ENCODE results near the gene ZBTB42. TPM values are rescaled to one million over a fixed set of nuclear protein-coding genes. Genes with fewer than 3 reads are reported as not detected.

The ZBTB42 gene
- total RNA-seq, 1 donor from 2014 or later = 6.9 TPM

DNA sequence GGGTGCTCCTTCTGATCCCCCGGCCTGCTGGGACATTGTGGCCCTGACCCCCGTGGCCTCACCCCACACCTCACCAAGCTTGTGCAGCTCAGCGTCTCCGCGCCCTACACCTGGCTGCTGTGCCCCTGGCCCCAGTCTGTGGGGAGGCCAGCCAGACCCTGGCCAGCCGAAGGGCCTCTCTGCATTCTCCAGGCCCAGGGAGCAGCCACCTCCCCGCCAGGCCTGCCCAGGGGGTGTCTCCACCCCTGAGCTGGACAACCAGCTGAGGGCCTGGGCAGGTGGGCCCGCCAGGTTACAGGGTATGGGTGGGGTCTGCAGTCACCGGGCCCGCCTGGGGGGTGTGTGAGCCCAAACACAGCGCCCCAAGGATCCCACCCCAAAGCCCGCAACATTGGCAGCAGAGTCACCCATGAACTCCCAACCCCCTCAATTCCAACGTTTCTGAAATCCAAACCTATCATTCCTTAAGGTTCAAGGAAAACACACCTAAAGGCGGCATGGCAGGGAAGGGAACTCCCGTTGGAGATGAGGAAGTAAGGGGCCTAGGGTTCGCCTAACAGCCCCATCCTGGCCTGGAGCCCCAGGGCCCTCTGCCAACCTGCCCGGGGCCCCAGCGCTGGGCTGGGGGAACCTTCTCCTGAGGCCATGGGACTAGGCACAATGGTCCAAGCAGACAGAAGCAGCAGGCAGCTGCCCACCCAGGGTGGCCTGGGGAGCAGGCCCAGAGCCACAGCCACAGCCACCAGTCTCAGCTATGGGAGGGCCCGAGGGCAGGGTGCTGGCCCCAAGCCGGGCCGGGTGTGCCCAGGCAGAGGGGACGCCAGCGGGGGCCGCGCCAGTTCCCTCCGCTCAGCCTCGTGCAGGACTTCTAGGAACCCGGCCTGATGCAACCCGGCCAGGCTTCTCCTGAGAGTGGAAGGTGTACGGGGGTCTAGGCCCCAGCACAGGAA, 13.9 kb upstream of the ZBTB42 start:
- Histone ChIP-seq H3K27me3 (ENCODE audit: insufficient read depth, low read length) (no peaks in the 10 kb centered on the region), H2AFZ (ENCODE audit: low read depth, low read length) (no peak overlapping the region), H3K4me2 (ENCODE audit: low read length) (no peak overlapping the region), H3K79me2 (ENCODE audit: insufficient read depth, low read length) (peaks cover 85% of the 10 kb centered on the region), H3K4me3 (ENCODE audit: insufficient read depth, low read depth, low read length) (no peak overlapping the region), H3K9me3 (ENCODE audit: insufficient read depth, low read depth, low read length) (no peaks in the 10 kb centered on the region), H3K4me1 (ENCODE audit: insufficient read depth, low read length) (no peaks in the 10 kb centered on the region), H4K20me1 (ENCODE audit: insufficient read depth, low read length) (peaks cover 96% of the 10 kb centered on the region), H3K36me3 (ENCODE audit: insufficient read depth, low read length) (no peaks in the 10 kb centered on the region), H3K27ac (ENCODE audit: low read depth, low read length) (no peak overlapping the region), H3K9ac (ENCODE audit: low read length) (no peak overlapping the region)
- H3K27ac Mint-ChIP-seq (ENCODE audit: unreplicated experiment) = no peak overlapping the region
- FAIRE-seq = no peak
- no peak overlapping the region for H3K4me3 Mint-ChIP-seq (ENCODE audit: unreplicated experiment)
- no peaks in the 10 kb centered on the region for H3K27me3 Mint-ChIP-seq (ENCODE audit: low read depth, unreplicated experiment)
- H3K9me3 Mint-ChIP-seq (ENCODE audit: unreplicated experiment) = no peaks in the 10 kb centered on the region
- TF ChIP-seq EZH2 (IDR thresholded peaks at IDR 0.05; ENCODE audit: insufficient read depth, low read length) = no peak
- no peak for TF ChIP-seq CTCF (IDR thresholded peaks at IDR 0.05; ENCODE audit: insufficient read depth, low read depth, low read length)
- DNase-seq (ENCODE audit: low read depth) = no peak
- peaks cover 5% of the 10 kb centered on the region for H3K36me3 Mint-ChIP-seq (ENCODE audit: low read depth, unreplicated experiment)
- H3K4me1 Mint-ChIP-seq (ENCODE audit: low read depth, unreplicated experiment) = peaks cover 5% of the 10 kb centered on the region

GRCh38 chr14:104787736-104788135, 13.2 kb upstream of the ZBTB42 start:
- FAIRE-seq = no peak

More at GRCh38 chr14:104787736-104788135, 13.2 kb upstream of the ZBTB42 start:
- no peak for DNase-seq (ENCODE audit: low read depth)
- no peaks in the 10 kb centered on the region for H3K27me3 Mint-ChIP-seq (ENCODE audit: low read depth, unreplicated experiment)
- H3K4me1 ChIP-seq (ENCODE audit: insufficient read depth, low read length) = no peaks in the 10 kb centered on the region
- no peak overlapping the region for H3K27ac Mint-ChIP-seq (ENCODE audit: unreplicated experiment)
- H2AFZ ChIP-seq (ENCODE audit: low read depth, low read length) = no peak overlapping the region
- H3K27me3 ChIP-seq (ENCODE audit: insufficient read depth, low read length) = no peaks in the 10 kb centered on the region
- no peak overlapping the region for H3K9ac ChIP-seq (ENCODE audit: low read length)
- no peak overlapping the region for H3K4me3 Mint-ChIP-seq (ENCODE audit: unreplicated experiment)
- H3K4me2 ChIP-seq (ENCODE audit: low read length) = no peak overlapping the region
- H3K27ac ChIP-seq (ENCODE audit: low read depth, low read length) = no peak overlapping the region
- no peaks in the 10 kb centered on the region for H3K36me3 ChIP-seq (ENCODE audit: insufficient read depth, low read length)
- H4K20me1 ChIP-seq (ENCODE audit: insufficient read depth, low read length) = peaks cover 98% of the 10 kb centered on the region
- no peak overlapping the region for H3K4me3 ChIP-seq (ENCODE audit: insufficient read depth, low read depth, low read length)
- no peaks in the 10 kb centered on the region for H3K9me3 Mint-ChIP-seq (ENCODE audit: unreplicated experiment)
- H3K36me3 Mint-ChIP-seq (ENCODE audit: low read depth, unreplicated experiment) = peaks cover 5% of the 10 kb centered on the region
- H3K79me2 ChIP-seq (ENCODE audit: insufficient read depth, low read length) = peaks cover 92% of the 10 kb centered on the region
- TF ChIP-seq EZH2 (IDR thresholded peaks at IDR 0.05; ENCODE audit: insufficient read depth, low read length) = no peak
- TF ChIP-seq CTCF (IDR thresholded peaks at IDR 0.05; ENCODE audit: insufficient read depth, low read depth, low read length) = no peak
- H3K4me1 Mint-ChIP-seq (ENCODE audit: low read depth, unreplicated experiment) = peaks cover 5% of the 10 kb centered on the region
- H3K9me3 ChIP-seq (ENCODE audit: insufficient read depth, low read depth, low read length) = no peaks in the 10 kb centered on the region

All from astrocyte (in vitro differentiated cells and primary cell).